GM18873 (cell line): ENCODE results near the gene NUP214.
"Not testable (repeated sequence)": the region's sequence is repeated elsewhere in the genome, so short reads cannot be mapped to it uniquely, and the experiment has no call there.

ENCODE experiments used
- ATAC-seq: cut with Tn5 transposase; IDR thresholded peaks from one replicate; pipeline ENCODE4 v1.9.1; 2021; ENCODE audit warnings: mild to moderate bottlenecking, moderate library complexity, moderate number of reproducible peaks; ENCODE audit not compliant: unreplicated experiment, low FRiP score

NUP214 gene

DNA sequence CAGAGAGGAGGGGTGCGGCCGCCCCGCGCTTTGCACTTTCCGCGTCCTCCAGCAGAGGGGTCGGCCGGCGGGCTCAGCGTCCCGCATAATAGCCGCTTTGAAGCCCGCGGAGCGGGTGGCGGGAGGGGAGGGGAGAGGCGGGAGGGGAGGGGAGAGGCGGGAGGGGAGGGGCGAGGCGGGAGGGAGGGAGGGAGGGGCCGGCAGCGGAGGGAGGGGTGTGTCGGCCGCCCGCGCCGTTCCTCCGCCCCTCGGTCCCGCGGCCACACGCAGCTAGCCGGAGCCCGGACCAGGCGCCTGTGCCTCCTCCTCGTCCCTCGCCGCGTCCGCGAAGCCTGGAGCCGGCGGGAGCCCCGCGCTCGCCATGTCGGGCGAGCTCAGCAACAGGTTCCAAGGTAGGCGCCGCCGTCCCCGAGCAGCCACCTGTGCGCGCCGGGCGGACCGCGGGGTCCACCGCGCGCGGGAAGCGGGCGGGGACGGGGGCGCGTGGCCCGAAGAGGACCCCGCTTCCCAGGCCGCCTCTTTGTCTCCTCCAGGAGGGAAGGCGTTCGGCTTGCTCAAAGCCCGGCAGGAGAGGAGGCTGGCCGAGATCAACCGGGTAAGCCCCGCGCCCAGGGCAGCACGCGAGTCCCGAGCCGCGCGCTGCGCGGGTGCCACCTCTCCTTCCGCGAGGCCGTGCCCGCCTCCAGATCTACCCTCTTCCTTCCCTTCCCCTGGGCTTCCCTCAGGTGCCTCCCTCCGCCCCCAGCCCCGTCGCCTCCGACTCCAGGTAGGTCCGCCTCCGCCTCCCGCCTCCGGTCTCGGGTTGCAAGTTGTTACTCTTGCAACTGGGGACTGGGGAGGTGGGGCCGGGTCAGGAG, 28.9 kb upstream of the NUP214 start, which contains the start of gene AIF1L:
Gene AIF1L (plus strand): TSS at position 263 of the 857 bp plus-strand sequence. CDS start 99 bp downstream, at position 362.
- no peak for ATAC-seq

DNA sequence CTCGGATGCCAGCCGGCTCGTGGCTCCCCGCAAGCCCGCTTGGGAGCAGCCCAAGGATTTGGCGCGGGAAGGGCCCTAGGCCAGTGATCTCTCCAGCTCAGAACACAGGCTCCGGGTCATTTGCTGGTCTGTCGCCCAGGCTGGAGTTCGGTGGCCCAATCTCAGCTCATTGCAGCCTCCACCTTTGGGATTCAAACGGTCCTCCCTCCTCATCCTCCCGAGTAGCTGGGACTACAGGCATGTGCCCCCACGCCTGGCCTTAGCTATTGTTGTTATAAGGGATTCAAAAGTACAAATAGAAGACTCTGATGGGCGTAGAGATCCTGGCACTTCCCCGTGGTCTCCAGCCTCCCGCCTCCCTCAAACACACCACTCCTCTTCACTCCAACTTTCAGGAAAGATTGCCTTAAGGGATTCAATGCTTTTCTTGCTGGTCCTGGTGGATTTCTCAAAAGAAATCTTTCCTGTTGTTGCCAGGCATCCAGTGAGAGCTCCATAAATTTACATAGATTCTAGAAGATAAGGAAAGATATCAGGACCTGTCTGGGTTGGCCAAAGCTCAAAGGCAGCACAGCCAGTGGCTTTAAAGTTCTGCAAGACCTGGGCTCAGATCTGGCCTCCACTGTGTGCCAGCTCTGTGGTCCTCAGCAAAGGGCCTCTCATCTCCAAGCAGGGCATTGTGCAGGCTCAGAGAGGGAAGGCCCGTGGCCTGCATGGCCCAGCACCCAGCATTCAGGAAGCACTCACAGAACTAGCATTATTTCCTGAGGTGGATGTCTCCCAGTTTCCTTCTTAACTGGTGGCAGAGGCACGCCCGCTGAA, 28.0 kb upstream of the NUP214 start:
- no peak for ATAC-seq

DNA sequence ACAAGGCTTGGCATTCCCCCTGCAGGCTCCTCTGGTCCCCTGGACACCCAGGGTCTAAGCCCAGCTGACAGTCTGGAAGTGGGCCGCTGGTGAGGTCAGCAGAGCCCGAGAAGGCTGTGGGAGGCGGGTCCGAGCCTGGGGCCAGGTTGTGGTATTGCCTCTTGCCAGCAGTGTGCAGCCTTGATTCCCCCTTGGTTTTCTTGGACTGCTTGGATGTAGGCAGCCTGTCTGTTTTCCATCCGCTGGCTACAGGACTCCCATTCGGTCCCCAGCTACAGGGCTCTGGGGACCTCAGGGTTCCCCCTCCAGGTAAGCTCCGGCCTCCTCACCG, 27.5 kb upstream of the NUP214 start:
- no peak for ATAC-seq

DNA sequence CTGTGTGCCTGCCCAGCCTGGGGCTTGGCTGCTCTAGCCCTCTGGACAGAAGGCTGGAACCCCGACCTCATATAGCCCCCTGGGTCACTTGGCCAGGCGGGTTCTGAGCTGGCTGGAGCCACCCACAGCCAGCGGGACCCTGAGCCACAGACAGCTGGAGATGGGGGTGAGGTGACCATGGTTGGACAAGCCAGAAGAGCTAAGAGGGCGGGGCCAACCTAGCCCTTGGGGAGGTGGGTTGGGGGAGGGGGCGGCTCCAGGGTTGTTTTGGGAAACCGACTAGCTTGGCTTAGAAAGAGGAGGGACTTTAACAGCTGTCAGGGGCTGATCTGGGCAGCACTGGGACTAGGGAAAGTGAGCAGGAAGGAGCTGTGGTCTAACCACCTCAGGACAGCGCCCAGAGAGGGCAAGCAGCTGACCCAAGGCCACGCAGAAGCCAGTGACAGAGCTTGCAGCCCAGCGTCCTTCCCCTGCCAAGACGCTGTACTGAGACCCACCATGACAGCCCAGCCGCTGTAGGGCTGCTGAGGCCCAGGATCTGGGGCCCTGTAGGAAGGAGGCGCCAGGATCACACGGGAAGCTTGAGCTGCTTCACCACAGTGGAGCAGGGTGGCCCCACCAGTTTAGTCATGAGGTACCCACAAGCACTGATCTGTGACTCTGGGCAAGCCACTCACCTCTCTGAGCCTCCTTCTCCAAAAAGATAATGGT, 26.8 kb upstream of the NUP214 start:
- no peak for ATAC-seq

DNA sequence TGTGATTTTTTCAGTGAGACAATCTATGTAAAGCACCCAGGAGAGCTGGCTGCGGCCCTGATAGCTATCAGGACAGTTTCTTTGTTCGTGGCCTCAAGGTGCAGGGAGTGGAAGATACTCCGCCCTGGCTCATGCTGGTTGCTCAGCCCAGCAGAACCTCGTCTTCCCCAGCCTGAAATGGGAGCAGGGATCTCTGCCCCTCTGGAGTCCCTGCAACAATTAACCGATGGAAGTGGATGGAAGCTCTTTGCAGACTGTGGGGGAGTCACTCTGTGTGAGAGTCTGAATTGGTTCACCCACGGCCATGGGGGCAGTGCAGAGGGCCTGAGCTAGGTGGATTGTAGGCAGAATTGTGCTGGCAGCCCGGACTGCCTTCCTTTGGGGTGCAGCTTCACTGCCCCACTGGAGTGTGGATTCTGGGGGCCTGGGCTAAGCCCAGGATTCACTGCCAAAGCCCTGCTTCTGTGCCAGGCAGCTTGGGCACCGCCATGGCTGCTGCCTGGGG, 26.2 kb upstream of the NUP214 start:
- no peak for ATAC-seq

DNA sequence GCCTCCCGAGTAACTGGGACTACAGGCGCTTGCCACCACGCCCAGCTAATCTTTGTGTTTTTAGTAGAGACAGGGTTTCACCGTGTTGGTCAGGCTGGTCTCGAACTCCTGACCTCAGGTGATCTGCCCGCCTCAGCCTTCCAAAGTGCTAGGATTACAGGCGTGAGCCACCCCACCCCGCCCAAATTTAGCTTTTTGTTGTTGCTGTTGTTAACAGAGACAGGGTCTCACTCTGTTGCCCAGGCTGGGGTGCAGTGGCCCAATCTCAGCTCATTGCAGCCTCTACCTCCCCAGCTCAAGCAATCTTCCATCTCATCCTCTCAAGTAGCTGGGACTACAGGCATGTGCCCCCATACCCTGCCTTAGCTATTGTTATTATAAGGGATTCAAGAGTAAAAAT, 25.5 kb upstream of the NUP214 start:
- ATAC-seq: not testable (repeated sequence)

DNA sequence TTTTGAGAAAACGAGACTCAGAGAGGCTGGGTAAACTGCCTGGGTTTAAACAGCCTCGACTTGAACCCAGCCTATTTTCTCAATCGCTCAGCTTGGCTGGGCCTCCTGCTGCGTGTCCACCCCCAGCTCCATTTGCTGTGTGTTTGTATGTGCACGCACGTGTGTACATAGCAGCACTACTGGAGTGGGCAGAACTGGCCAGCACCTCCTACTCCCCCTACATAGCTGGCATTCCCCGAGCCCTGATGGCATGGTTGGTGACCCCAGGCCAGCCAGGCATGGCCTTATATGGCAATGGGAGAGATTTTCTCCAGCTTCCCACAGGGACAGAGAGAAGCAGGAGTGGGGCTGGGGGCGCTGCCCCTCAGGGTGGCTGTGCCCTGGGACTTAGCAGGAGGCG, 24.9 kb upstream of the NUP214 start:
- no peak for ATAC-seq

DNA sequence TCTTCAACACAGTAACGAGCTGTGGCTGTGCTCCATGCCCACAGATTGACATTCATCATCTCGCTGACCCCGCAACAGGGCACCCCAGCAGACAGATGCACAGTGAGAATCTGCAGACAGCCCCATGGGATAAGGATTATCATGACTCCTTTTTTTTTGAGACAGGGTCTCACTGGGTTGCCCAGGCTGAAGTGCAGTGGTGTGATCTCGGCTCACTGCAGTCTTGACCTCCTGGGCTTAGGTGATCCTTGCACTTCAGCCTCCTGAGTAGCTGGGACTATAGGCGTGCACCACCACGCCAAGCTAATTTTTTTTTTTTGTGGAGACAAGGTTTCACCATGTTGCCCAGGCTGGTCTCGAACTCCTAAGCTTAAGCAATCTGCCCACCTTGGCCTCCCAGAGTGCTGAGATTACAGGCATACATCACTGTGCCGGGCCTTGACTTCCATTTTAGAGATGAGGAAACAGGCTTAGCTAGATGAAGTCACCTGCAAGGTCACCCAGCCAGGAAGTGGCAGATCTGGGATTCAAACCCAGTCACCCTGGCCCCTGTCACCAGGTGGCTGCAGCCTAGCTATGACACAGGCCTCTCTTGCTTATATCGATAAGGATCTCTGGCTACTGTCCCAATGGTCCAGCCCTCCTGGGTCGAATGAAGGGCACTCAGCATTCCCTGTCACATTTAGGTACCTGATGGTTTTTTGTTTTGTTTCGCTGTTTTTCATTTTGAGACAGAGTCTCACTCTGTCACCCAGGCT, 24.0 kb upstream of the NUP214 start:
- no peak for ATAC-seq

DNA sequence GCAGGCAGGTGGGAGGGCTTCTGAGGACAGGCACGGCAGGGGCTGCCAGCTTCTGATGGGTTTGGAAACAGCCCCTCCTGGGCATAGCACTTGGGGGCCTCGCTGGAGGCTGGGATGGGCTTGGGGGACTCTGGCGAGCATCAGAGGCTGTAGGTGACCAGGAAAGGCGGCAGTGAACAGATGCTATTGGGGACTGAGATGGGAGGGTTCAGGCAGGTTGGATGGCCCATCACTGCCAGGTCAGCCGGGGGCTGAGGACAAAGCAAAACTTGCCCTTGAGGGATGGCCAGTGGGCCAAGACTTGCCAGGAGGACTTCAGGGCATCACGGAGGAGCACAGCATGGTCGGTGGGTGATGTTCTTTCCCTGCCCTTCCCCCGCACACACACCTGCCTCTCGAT, 22.4 kb upstream of the NUP214 start:
- no peak for ATAC-seq

DNA sequence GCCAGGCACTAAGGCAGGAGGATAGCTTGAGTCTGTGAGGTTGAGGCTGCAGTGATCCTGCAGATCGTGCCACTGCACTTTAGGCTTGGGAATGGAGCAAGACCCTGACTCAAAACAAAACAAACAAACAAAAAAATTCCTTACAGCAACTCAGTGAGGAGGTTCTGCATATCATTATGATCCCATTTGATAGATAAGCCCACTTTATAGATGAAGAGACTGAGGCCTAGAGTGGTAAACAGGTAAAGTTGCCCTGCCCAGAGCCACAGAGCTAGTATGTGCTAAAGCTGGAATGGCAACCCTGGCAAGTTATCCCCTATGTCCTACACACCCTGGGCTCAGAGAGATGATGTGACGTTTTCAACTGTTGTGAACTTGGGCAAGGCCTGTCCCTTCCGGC, 21.9 kb upstream of the NUP214 start:
- ATAC-seq: no peak

DNA sequence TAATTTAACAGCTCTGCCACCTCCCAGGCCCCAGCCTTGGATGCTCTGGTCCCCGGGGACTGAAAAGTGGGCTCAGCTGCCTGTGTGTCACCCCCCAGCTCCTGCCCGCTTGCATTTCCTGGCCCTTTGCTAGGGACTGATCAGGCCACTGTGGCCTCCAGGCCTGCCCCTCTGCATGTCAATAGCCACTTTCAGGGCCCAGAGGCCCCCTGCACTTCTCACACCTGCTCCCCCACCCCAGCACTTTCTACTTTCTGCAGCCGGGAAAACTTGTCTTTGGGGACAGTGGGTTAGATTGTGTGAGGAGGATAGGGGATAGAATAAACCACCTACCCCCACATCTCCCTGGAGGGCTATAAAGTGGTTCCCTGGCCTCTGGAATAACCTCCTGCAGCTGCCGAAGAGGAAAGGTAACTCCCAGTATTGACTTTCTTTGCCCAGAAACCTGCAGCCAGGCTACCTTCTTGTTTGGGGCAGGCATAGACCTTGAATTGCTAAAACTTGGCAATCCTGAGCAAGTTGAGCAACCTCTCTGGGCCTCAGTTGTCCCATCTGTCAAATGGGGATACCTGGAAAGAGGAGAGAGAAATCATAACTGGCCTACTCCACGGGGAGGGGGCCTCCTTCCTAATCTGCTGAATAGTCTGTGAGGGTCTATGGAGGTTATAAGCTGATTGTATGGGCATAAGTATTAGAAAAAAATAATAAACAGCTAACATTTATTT, 21.2 kb upstream of the NUP214 start:
- ATAC-seq: no peak

DNA sequence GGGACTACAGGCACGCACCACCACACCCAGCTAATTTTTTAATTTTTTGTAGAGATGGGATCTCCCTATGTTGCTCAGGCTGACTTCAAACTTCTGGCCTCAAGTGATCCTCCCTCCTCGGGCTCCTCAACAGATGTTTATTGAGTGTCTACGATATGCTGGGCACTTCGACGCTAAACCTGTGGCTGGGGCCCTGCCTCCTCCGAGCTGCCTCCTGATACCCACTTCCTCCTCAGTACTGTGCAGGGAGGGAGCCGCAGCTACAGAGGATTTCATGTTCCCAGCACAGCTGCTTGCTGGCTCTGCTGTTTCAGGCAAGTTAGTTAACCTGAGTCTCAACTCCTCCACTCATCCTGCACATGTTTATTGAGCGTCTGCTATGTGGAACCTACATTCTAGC, 19.4 kb upstream of the NUP214 start:
- ATAC-seq: no peak

DNA sequence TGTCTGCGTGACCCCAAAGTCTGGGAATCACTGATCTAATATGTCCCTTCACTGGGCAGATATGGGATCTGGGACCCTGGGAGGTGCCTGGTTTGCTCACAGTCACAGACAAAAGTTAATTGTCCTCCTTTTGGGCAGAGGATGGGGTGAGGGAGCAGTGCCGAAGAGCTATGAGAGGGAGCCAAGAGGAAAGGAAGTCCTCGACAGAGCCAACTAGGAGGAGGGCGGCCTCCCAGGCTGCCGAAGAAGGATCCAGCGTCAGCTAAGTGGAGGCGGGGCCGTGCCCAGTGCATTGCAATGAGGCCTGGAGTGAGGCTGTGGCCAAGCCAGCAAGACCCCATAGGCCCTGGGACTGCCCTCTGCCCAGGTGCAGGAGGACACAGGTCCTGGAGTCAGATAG, 17.6 kb upstream of the NUP214 start:
- ATAC-seq: no peak

DNA sequence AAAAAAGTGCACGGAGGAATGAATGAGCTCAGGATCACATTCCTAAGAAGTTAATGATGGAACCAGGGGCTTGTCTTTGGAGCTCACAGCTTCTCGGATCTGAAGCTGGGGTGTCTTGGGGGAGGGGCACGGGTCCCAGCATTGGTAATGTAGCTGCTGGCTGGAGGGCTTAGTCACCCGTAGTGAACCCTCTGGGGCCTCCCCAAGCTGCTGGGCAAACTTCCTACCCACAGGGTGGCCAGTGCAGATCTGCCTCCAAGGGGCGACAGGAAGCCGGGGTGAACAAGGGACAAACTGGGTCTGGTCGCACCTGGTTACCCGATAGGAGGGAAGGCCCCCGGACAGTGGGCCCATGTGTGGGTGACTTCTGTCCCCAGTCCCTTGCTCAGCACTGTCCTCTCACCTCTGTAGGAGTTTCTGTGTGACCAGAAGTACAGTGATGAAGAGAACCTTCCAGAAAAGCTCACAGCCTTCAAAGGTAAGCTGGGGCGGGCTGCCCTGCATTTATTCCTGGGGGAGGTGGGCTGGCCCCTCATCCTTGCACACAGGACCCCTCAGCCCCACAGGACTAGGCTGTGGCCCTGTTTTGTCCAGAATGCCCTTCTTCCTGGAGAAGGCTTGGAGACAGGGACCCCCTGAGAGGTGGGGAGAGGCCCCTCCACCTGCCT, 14.1 kb upstream of the NUP214 start:
- ATAC-seq: no peak

DNA sequence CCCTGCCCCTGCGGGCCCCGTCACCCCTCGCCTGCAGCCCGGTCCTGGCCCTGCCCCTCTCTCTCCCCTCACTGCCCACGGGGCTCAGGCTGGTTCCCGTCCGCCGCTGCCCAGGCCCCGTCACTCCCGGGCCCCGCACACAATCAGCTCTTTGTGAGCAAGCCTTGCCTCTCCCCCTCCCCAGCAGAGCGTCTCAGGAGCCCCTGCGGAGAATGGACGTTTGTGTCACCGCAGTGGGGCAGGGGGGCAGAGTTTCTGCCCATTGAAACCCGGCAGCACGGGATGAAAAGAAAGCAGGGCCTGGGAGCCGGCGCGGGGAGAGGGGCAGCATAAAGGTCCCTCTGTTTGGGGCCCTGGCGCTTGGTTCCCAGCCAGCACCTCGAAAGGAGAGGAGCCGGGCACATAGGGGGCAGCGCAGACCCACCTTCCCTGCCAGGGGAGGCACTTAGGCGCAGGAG, 13.5 kb upstream of the NUP214 start:
- ATAC-seq: no peak

DNA sequence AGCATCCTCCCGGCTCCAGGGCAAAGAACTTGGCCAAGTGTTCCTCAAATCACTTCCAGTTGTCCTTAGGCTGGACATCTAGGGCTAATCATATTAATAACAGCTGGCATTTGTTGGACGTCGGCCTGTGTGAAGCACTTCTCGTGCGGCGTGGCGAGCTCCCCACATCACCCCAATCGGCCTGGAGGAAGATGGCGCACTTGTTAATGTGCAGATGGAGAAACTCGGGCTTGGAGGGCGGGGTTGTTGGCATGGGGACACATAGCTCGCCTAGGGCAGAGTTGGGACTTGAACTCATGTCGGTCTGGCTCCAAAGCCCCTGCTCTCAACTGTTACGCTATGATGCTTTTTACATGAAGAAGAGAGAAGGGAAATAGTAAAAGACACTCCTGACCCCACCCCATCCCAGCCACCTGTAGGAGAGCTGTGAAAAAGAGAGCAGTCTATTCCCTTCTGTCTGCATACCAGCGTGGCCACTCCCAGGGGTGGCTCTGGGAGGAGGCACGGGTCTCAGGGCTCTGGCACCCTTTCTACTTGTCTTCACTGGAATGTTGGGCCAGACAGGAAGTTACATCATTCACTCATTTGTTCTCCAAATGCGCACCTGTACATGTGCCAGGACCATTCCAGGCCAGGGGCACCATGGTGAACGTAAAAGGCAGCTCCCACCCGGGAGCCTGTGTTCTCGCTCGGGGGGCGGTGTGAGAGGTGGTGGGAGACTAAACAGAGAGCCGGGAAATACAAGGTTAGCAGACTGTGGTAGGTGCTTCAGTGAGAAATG, 12.8 kb upstream of the NUP214 start:
- ATAC-seq: no peak

DNA sequence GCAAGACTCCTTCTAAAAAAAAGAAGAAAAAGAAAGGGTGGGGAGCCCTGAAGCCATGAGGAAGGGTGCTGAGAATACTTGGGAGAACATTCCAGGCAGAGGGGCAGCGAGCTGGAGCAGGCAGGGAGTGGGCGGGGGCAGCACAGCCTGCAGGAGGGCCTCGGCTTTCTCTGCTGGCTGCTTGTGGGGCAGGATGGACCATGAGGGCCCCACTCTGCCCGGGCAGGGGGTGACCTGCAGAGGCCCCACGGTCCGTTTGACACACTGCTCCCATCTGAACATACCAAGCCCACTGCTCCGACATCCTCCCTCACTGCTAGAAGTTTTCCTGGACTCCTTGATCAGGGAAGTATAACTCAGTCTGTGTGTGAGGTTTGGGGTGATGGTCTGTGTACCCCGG, 11.7 kb upstream of the NUP214 start:
- no peak for ATAC-seq

DNA sequence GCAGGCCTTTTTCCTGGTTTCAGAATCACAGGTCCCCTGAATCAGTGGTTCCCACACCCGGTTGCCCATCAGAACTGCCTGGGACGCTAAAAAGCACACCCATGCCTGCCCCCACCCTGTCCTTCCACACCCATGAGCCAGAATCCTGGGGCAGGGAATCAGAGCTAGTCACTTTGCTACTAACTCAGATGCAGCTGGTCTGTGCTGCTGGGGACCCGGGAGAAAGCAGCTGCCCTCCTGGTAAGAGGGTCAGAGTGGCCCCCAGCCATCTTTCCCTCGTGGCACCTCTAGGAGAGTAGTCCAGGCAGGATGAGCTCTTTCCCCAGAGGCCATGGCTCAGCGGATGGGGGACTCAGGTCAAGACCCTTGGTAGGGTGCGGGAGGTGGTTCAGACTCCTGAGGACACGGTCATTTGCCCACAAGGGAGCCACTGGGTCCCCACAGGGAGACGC, 11.3 kb upstream of the NUP214 start:
- ATAC-seq: no peak
